WTC11 (cell line): Measurements from ENCODE around the gene SLC4A8.

Experiments
- ATF2 ChIP-seq: sonication (generic); formaldehyde crosslinking; IDR thresholded peaks from 2 replicates; pipeline ENCODE4 v1.8.1; 2022; ENCODE audit warnings: low read depth, missing genetic modification reagents, borderline replicate concordance
- ATF3 ChIP-seq: sonication (generic); formaldehyde crosslinking; conservative IDR thresholded peaks from 2 replicates; pipeline ENCODE4 v1.8.1; 2022; ENCODE audit warnings: mild to moderate bottlenecking, missing genetic modification reagents
- CBFB ChIP-seq: sonication (generic); formaldehyde crosslinking; IDR thresholded peaks from 2 replicates; pipeline ENCODE4 v1.8.1; 2022; ENCODE audit warnings: mild to moderate bottlenecking, low read depth, missing genetic modification reagents
- CTCF ChIP-seq: fragments of 200-600 bp; IDR thresholded peaks from 2 replicates; pipeline ENCODE4 v1.8.0; 2022; ENCODE audit warnings: antibody characterized with exemption
- MXD4 ChIP-seq: fragments of 250-450 bp; sonication (Bioruptor Pico); IDR thresholded peaks from 2 replicates; pipeline ENCODE4 v1.8.0; 2021; ENCODE audit warnings: mild to moderate bottlenecking, moderate library complexity, borderline replicate concordance
- NR1H2 ChIP-seq: sonication (generic); formaldehyde crosslinking; IDR thresholded peaks from 2 replicates; pipeline ENCODE4 v1.9.0; 2021; ENCODE audit warnings: mild to moderate bottlenecking, moderate library complexity, missing genetic modification reagents
- NR2C2 ChIP-seq: sonication (generic); formaldehyde crosslinking; IDR thresholded peaks from 2 replicates; pipeline ENCODE4 v1.8.0; 2022; ENCODE audit warnings: mild to moderate bottlenecking, missing genetic modification reagents
- OVOL2 ChIP-seq: fragments of 250-450 bp; sonication (Bioruptor Pico); IDR thresholded peaks from 2 replicates; pipeline ENCODE4 v1.9.0; 2021; ENCODE audit warnings: mild to moderate bottlenecking, borderline replicate concordance
- ZNF512 ChIP-seq: sonication (generic); formaldehyde crosslinking; IDR thresholded peaks from 2 replicates; pipeline ENCODE4 v1.8.1; 2022; ENCODE audit warnings: missing genetic modification reagents, borderline replicate concordance
- TF ChIP-seq, protein P1 (sequence below): sonication (generic); formaldehyde crosslinking; IDR thresholded peaks from 2 replicates; pipeline ENCODE4 v1.8.1; 2023; ENCODE audit warnings: mild to moderate bottlenecking, missing genetic modification reagents
- TF ChIP-seq, protein P2 (sequence below): sonication (generic); formaldehyde crosslinking; IDR thresholded peaks from 2 replicates; pipeline ENCODE4 v1.8.0; 2022; ENCODE audit warnings: missing genetic modification reagents

- TF ChIP-seq ZNF512 (CRISPR knock-in tag): no peak
- no peak for TF ChIP-seq CBFB (CRISPR knock-in tag)
- no peak for TF ChIP-seq OVOL2 (CRISPR knock-in tag)
- no peak for TF ChIP-seq NR1H2 (CRISPR knock-in tag)
- TF ChIP-seq ATF3 (CRISPR knock-in tag): no peak
- TF ChIP-seq MXD4 (CRISPR knock-in tag): no peak
- TF ChIP-seq, protein P1, sequence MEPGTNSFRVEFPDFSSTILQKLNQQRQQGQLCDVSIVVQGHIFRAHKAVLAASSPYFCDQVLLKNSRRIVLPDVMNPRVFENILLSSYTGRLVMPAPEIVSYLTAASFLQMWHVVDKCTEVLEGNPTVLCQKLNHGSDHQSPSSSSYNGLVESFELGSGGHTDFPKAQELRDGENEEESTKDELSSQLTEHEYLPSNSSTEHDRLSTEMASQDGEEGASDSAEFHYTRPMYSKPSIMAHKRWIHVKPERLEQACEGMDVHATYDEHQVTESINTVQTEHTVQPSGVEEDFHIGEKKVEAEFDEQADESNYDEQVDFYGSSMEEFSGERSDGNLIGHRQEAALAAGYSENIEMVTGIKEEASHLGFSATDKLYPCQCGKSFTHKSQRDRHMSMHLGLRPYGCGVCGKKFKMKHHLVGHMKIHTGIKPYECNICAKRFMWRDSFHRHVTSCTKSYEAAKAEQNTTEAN (CRISPR knock-in tag): no peak
- TF ChIP-seq CTCF: no peak
- TF ChIP-seq, protein P2, sequence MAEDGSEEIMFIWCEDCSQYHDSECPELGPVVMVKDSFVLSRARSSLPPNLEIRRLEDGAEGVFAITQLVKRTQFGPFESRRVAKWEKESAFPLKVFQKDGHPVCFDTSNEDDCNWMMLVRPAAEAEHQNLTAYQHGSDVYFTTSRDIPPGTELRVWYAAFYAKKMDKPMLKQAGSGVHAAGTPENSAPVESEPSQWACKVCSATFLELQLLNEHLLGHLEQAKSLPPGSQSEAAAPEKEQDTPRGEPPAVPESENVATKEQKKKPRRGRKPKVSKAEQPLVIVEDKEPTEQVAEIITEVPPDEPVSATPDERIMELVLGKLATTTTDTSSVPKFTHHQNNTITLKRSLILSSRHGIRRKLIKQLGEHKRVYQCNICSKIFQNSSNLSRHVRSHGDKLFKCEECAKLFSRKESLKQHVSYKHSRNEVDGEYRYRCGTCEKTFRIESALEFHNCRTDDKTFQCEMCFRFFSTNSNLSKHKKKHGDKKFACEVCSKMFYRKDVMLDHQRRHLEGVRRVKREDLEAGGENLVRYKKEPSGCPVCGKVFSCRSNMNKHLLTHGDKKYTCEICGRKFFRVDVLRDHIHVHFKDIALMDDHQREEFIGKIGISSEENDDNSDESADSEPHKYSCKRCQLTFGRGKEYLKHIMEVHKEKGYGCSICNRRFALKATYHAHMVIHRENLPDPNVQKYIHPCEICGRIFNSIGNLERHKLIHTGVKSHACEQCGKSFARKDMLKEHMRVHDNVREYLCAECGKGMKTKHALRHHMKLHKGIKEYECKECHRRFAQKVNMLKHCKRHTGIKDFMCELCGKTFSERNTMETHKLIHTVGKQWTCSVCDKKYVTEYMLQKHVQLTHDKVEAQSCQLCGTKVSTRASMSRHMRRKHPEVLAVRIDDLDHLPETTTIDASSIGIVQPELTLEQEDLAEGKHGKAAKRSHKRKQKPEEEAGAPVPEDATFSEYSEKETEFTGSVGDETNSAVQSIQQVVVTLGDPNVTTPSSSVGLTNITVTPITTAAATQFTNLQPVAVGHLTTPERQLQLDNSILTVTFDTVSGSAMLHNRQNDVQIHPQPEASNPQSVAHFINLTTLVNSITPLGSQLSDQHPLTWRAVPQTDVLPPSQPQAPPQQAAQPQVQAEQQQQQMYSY (CRISPR knock-in tag): no peak
- no peak for TF ChIP-seq NR2C2
- TF ChIP-seq ATF2 (CRISPR knock-in tag): no peak
Observed at GRCh38 chr12:51465491-51465890, 40.9 kb downstream of the SLC4A8 start.
